ENCODE data around the gene CDK2.
"Not testable (repeated sequence)": the region's sequence is repeated elsewhere in the genome, so short reads cannot be mapped to it uniquely, and the experiment has no call there.

The CDK2 gene

DNA sequence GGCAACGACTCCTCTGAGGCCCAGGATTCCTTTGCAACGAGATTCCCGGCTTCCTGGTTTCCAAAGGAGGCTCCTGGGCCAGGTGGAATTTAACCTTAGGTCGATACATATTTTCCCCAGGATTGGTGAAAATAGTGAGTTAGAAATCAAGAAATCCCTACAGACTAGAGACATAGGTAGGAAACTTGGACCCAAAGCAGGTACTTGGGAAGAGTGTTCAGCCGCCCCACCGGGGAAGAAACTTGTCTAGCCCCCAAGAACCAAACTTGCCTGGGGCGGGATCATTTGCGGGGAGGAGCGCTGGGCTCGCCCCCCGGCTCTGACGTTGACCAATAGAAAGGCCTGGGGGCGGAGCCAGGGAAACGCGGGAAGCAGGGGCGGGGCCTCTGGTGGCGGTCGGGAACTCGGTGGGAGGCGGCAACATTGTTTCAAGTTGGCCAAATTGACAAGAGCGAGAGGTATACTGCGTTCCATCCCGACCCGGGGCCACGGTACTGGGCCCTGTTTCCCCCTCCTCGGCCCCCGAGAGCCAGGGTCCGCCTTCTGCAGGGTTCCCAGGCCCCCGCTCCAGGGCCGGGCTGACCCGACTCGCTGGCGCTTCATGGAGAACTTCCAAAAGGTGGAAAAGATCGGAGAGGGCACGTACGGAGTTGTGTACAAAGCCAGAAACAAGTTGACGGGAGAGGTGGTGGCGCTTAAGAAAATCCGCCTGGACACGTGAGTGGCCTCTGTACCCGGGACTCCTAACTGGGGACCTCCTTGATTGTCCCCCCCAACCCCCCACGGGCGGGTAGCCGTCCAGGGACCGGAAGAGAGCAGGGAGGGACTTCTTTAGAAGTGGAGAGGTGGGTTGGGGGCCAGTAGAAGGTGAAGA lies at the start of gene CDK2:
Gene CDK2 (plus strand): TSS at position 423 of the 874 bp plus-strand sequence. CDS start 179 bp downstream, at position 602.
- peak; percentile 93 for DNase-seq (ENCODE audit: low spot score)

DNA sequence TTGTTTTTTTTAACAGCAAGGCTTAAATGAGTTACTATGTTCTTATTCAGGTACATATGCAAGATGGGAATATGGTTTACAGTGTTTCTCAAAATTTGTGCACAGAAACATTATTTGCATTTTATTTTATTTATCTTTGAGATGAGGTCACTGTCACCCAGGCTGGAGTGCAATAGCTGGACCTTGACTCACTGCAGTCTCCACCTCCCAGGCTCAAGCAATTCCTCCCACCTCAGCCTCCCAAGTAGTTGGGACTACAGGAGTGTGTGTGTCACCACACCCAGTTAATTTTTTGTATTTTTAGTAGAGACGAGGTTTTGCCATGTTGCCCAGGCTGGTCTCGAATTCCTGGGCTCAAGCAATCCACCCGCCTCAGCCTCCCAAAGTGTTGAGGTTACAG lies 47.6 kb upstream of the CDK2 start:
- DNase-seq (ENCODE audit: low spot score): not testable (repeated sequence)

DNA sequence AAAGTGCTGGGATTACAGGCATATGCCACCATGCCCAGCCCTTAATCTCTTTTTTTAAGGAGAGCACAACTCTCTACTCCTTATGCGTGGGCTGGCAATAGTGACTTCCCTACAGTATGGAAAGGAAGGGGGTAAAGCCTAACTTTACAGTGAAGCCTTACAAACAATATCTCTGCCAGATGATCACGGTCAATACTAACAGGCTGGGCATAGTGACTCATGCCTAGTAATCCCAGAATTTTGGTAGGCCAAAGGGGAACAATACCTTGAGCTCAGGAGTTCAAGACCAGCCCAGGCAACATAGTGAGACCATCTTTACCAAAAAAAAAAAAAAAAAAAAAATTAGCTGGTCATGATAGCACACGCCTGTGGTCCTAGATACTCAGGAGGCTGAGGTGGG lies 44.5 kb upstream of the CDK2 start:
- no peak for DNase-seq (ENCODE audit: low spot score)

DNA sequence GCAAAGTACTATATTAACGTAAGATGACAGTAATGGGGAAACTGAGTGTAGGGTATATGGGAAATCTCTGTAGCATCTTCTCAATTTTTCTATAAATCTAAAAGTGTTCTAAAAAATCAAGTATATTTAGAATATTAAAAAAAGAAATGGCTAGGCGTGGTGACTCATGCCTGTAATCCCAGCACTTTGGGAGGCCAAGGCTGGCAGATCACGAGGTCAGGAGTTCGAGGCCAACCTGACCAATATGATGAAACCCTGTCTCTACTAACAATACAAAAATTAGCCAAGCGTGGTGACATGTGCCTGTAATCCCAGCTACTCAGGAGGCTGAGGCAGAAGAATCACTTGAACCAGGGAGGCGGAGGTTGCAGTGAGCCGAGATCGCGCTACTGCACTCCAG lies 43.0 kb upstream of the CDK2 start:
- not testable (repeated sequence) for DNase-seq (ENCODE audit: low spot score)

DNA sequence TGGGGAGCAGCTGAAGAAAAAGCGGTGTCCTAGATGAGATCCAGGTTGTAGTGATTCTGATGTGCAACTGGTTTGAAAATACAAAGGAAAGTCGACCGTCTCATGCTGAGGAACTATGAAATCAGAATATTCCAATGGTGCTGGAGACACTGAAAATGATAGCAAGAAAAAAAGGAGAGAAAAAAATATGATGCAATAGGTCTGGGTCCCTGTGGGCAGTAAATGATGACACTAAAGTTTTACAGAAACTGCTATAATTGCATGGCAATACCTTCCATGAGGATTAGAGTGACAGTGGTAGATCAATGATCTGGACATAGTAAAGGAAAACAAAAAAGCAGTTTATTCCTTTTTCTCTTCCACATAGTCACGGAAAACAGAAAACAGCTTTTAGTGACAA lies 41.3 kb upstream of the CDK2 start:
- DNase-seq (ENCODE audit: low spot score): no peak

DNA sequence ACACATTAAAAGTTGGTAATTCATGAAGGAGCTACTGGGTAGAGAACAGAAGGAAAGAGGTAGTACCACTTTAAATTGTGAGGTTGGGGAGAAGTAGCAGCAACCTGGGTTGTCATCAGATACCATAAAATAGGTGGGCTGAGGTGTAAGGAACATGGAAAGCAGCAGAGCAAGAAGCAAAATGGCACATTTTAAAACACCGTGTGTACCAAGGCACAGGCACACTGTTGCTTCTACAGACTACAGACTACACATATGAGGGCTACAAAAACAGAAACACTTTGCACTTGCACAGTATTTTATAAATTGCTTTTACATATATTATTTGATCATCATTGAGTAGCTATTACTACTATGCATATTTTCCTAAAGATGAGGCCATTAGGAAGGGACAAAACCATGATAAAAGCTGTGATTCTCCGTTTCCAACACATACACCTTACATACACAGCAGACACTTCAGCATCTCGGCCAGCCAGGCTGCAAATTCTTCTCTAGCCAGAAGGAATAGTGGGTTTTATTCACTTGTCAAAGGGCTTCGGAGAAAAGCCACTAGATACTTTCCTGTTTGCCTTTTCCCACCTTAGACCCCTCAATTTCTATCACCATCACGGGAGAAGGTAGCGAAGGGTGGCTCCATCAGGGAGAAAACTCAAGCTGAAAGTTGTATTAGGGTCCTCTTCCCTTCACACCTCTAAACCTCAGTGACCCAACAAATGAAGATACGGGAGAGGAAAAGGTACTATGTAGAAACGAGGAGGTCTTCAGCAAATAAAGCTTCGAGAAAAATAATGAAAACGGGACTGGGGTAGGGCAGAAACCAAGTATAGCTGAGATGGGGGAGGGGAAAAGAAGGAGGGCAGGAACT lies 40.5 kb upstream of the CDK2 start:
- no peak for DNase-seq (ENCODE audit: low spot score)

DNA sequence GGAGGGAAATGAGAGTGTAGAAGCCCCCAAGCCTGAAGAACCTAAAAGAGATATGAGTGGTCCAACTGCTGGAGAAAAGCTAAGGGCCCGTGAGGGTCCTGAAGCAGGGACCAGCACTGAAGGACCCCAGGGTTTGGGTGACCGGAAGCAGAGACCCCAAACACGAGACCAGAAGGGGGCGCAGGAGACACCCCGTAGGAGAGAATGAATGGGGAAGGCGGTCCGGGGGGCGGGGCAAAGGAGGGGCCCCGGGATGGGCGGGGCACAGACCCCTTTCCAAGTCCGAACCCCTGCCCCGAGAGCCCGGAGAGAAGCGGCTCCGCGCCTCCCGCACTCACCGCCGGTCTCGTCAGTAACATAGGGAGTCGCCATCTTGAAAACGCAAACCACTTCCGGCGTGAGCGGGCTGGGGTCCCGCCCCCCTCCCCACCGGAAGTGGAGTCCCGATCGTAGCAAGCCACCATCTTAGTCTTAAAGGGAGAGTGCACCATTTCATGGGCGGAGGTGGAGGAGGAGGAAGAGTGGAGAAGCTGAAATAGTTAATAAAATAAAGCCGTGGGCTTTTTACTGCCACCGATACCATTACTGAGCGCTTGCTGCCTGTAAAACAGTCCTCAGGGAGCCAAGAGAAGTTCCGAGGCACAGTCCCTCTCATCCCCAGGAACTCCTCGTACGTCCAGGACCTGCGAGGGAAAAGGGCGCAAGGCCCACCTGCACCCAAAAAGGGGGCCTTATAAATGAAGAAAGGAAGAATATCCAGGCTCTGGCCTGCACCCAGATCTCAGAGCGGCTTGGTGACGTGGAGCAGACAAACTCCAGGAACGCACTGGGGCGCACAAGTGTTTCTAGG lies 39.7 kb upstream of the CDK2 start:
- peak; percentile 95 for DNase-seq (ENCODE audit: low spot score)

DNA sequence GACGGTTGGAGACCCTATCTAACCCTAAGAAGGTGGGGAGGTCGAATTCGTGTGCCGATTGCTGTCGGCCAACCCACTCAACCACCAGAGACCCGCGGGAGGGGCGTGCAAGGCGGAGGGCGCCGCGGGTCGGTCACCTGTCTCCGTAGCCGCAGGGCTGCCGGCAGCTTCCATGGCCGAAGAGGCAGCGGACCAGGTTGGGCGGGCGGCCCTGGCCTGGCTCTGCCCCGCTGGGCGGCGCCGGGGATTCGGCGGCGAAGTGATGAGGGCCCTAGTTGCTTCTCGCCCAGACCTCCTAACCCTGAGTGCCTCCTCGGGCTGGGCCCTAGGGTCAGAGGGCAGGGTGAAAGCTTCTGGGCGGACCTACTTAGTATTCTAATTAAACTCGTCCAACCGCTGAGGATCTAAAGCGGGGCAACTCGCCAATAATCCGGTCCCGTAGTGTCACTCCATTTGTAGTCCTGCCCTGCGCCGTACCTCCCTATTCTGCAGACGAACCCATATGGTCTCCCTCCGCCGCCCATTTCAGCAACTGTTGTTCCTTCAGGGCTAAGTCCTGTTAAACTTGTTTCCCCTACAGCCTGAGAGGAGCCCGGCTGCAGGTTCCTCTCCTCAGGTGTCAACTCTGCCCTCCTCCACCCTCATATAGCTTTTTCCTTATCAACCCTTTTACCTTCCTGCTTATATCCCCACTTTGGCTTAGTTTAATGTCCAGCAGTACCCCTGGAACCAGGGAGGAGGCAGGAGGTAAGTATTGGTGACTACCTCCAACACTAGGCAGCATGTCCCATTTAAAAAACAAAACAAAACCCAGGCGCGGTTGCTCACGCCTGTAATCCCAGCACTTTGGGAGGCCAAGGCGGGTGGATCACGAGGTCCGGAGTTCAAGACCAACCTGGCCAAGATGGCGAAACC lies 38.8 kb upstream of the CDK2 start, which contains the start of gene PYM1:
Gene PYM1 (minus strand): TSS at position 307 of the 915 bp plus-strand sequence. CDS start 133 bp downstream, at position 174.
- peak; percentile 76 for DNase-seq (ENCODE audit: low spot score)

DNA sequence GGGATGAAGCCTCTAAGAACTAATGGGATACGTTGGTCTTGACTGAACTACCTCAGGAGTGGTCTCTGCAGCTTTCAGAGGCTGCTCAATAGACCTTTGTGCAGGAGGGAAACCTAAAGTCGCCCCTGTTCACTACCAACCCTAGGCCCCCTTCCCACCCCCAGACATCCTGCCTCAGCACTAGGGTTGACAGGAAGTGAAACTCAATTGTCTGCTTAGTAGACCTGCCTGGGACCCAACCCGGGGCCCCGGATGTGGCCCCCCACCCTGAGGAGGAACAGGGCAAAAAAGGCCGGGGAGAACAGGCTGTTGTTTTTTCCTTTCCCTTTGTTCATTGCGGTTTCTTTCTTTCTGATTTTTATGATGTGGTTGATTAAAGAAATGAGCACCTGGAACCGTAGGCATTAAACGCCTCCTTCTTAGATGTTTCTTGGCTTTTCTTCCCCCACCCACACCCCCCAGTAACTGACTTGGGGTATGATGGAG lies 37.3 kb upstream of the CDK2 start:
- no peak for DNase-seq (ENCODE audit: low spot score)

DNA sequence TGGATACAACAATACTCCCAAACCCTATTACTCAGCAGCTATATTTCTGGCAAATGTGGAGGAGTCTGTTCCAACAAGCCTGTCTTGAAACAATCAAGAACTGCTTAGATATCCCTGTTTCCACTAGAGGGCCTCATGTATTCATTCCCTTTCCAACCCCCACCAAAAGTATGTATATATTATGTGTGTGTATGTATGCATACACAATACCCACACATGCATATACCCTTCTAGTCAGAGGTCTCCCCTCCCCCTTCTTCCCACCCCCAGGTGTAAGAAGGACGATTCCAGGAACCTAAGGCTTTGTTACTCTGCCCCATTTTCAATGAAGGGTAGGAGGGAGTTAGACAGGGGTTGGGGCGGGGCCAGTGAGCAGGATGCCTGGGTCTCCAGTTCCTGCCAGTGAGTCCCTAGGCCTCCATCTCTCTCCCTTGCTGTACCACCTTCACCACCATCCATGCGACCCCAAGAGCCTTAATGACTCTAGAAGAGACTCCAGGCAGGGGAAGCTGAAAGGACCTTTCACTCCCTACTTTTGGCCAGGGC lies 35.8 kb upstream of the CDK2 start, which contains the start of gene DGKA:
Gene DGKA (plus strand): TSS at position 392 of the 546 bp plus-strand sequence. CDS start 5,342 bp downstream, outside the sequence.
- peak; percentile 53 for DNase-seq (ENCODE audit: low spot score)

DNA sequence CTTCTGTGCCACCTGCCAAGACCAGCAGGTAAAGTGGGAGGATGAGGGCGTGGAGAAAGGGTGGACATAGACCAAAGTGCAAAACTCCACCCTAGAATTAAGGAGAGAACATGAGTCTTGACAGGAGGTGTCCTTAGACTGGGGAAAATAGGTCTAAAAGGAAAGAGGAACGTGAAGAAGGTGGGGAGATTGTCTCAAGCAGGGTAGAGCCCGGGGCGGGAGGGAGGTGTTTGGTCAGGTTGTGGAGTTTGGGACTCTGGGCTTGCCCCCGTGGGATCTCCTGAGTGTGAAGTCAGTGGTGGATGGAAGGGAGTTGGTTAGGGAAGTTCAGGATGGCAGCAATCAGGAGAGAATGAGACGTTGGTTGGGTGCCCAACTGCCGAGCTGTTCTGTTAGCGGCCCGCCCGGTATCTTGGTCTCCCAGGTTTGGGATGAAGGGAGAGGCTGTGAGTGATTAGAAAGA lies 35.3 kb upstream of the CDK2 start:
- DNase-seq (ENCODE audit: low spot score): no peak

DNA sequence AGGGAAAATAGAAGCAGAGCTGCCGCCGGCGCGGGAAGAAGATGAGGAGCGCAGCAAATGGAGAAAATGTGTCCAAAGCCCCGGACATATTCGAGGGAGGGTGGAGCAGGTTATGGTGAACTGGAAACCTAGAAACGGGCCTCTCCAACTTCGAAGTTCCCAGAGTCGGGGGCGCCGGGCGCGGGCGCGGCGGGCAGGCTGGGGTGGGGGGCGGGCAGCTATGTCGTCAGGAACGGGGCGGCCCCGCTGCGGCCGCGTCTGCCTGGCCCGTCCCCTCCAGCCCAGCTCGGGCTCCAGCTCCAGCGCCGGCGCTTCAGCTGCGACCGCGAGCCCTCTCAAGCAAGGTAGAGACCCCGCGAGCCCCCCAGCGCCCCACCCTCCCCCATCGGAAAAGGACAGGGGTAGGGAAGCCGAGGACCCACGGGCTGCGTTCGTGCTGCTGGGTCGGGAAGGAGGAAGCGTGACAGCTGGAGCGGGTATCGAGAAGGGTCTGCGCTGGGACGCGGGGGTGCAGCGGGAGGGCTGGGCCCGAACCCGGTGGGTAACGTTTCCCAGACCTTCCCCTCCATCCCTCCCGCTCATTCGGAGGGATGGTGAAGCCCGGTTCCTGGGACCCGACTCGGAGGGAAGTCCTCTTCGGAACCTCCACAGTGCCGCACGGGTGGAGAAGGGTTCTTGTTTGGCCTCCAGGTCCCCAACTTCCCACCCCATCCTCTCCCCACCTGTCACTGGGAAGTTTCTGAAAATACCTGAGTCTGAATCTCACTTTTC lies 34.7 kb upstream of the CDK2 start:
- peak; percentile 63 for DNase-seq (ENCODE audit: low spot score)

DNA sequence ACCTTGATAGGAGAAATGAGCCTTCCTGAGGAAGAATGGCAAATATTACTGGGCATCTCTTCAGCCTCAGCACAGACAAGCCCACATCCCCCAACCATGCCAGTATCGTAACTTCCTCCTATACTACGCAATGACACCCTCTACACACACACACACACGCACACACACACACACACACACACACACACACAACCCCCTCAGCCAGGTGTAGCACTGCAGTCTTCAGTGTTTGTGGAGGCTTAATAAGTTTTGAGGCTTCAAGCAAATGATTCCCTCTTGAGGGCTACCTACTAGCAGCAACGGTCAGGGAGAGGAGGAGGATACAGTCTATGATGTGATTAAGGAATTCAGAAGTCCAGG lies 34.1 kb upstream of the CDK2 start:
- no peak for DNase-seq (ENCODE audit: low spot score)

DNA sequence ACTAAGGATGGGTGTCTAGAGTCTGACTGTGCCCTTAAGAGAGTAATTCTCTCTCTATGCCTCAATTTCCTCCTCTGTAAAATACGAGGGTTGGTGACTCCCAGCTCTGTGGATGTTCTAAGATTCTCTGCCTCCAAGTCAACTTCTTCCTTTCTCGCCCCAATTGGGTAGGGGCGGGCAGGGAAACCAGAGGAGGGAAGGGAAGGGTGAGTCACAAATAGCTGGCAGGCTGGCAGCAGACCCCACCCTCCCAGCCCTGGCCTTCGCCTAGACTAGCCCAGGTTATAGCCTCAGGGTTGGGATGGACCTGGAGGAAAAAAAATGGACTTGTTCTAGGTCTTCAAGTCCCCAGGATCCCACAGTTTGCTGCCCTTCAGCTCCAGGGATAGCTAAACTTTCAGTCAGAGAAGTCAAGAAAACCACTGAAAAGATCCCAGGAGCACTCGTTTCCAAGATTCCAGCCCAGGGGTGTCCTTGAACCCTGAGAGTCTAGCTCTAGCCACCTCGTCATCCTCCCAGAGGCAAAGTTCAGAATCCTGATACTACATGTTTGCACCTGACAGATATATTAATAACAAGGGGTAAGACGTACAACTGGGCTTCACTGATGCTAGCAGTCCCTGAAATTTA lies 33.3 kb upstream of the CDK2 start:
- DNase-seq (ENCODE audit: low spot score): no peak

DNA sequence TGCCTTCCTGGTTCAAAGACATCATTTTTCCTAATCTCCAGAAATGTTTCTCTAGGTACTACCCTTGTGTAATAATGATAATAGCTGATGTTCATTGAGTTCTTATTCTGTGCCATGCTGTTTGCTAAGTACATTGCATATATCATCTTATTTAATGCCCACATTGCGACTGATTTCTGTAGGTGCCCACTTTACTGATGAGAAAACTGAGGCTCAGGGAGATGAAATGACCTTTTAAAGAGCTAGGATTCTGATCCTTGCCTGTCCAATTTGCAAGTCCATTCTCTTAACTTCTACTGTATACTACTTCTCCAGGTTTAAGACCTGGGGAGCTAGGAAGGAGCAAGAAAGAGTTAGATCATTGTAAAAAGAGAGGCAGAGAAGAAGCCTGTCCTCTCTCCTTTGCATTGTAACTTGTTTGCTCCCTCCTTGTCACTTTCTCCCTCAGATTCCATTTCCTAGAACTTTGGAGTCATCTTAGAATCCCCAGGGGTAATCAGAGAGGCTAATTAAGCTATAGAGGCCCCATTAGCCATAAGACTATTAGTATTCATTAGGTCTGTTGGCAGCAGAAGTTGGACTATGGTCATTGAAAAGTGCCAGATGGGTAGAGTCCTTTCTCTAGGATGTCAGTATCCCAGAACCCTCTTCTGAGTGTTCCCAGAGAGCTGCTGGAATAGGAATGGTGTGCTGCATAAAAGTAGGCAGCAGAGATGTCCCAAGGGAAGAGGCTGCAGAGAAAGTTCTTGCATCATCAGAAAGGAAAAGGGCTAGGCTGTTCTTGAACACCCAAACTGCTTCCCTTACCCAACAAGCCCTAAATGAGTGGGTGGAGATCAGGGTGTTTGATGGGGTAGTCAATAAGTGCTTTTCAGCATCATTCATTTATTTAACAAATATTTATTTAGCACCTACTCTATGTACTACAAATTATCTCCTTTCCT lies 32.6 kb upstream of the CDK2 start:
- DNase-seq (ENCODE audit: low spot score): no peak

DNA sequence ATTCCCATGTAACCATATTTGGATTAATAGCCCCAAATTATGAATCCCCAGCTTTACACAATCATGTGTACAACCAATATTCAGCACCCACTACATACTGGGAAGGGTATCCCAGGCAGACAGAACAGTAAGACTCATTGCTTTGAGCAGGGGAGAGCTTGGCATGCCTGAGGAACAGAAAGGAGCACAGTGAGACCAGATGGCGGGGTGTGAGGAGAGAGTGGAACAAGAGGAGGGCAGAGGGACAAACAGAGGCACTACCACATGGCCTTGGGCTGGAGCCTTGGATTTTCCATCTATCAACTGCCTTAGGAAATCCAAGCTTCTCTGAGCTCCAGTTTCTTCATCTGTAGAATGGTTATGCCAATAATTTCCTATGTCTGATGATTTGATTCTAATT lies 31.9 kb upstream of the CDK2 start:
- no peak for DNase-seq (ENCODE audit: low spot score)

DNA sequence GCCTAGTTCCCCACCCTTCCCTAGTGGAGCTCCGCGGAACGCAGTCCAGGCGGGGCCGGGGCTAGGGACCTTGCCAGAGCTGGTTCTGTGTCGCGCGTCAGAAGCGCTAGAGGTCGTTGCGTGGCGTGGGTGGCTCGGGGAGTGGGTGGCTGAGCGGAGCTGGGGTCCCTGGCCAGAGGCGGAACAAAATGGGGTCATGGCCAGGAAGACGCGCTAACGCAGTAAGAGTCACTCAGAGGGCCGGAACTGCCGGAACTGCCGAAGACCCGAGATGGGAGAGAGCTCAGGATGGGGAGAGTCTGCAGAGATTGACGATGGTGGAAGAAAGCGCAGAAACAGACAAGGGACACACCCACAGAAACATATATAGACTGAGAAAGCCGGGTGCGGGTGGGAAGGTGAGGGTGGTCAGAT lies 30.9 kb upstream of the CDK2 start:
- DNase-seq (ENCODE audit: low spot score): no peak

DNA sequence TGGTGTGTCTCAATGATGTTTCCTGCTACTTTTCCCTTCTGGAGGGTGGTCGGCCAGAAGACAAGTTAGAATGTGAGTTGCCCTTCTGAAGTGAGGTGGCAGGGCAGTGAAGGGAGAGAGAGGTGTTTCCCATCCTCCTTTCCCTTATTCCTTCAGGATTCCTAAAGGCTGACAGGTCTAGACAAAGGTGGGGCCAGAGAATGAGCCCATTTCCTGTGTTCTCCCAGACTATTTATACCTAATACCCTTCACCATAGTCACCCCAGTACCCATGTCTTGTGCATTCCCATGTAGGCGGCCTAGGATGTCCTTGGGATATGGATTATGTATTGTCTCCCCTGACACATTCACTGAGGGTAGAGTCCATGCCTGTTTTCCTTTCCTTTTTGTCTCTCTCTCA lies 28.6 kb upstream of the CDK2 start:
- DNase-seq (ENCODE audit: low spot score): no peak
